Cardiac muscle cell (in vitro differentiated cells and primary cell): ENCODE results near the gene ABHD8. TPM values are rescaled to one million over a fixed set of nuclear protein-coding genes. Genes with fewer than 3 reads are reported as not detected.

ENCODE experiments used
- DNase-seq, 2 donors: peaks; one replicate each; pipeline versions ENCODE4 v3.0.0 to v3.0.0-alpha.2; 2010 to 2017; ENCODE audit warnings: low read depth in 1 of 2, low spot score in 1 of 2
- H3K27ac ChIP-seq: fragments of 200-600 bp; sonication (generic); 2 replicates; pipeline ENCODE4 v1.5.1; 2016
- H3K27me3 ChIP-seq: fragments of 200-600 bp; sonication (generic); 2 replicates; pipeline ENCODE4 v1.6.0; 2016; ENCODE audit warnings: control low read depth
- H3K36me3 ChIP-seq: fragments of 200-600 bp; sonication (generic); 2 replicates; pipeline ENCODE4 v1.5.1; 2016; ENCODE audit warnings: control low read depth
- H3K4me1 ChIP-seq: fragments of 200-600 bp; sonication (generic); 2 replicates; pipeline ENCODE4 v1.8.1; 2017; ENCODE audit warnings: low read depth, mild to moderate bottlenecking, mixed run types
- H3K4me3 ChIP-seq: fragments of 200-600 bp; sonication (generic); 2 replicates; pipeline ENCODE4 v1.5.1; 2016; ENCODE audit warnings: mild to moderate bottlenecking
- H3K9me3 ChIP-seq: fragments of 200-600 bp; sonication (generic); 2 replicates; pipeline ENCODE4 v1.5.1; 2017; ENCODE audit warnings: low read depth, mild to moderate bottlenecking, control low read depth
- CTCF ChIP-seq: IDR thresholded peaks from 2 replicates; pipeline ENCODE4 v1.5.1; 2012; ENCODE audit warnings: low read depth, mild to moderate bottlenecking, low read length
- polyA plus RNA-seq: library from polyadenylated mRNA; unstranded; fragments of >200 nt; fragmentation: Nextera tagmentation; extraction: Ambion mirVana; gene quantifications from 2 replicates; pipeline ENCODE4 v1.2.1, GENCODE V29; 2016
- total RNA-seq: library from RNA; depleted of rRNA; stranded (reverse); fragments of >200 nt; gene quantifications from 2 replicates; pipeline ENCODE4 v1.2.3, GENCODE V29; 2016

Gene ABHD8
- total and polyA plus RNA-seq, 2 experiments from 2014 or later: 38.1 to 50.6 TPM

DNA sequence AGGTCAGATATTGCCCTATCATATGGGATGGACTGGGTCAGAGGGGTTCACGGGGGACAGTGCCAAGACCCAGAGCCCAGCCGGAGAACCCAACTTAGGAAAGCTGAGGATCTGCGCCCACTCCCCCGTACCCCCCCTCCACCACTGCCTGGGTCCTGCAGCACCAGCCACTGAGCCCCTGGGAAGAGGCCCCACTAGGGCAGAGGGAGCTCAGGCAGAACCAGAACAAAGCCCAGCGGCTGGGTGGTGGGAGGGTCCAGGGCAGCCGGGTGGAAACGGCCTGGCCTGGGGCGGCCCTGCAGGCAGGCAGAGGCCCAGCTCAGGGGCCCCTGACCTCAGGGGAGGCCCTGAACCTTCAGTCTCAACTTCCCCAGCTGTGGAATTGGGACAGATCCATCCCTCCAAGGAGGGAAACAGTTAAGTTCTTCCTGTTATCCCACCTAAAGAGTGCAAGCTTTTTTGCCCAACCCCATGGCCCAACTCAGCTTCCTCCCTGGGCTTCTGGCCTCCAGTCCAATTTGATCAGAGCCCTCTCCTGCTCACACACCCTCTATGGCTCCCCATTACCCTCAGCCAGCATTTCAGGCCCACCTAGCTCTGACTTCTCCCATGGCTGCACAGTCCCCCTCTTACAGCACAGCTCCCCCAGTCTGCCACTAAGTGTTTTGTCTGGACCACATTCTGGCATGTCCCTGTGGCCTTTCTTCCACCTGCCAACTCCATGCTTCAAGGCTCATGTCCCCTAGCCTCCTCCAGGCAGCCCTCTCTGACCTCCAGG, 60.6 kb downstream of the ABHD8 start:
- TF ChIP-seq CTCF: no peak
- no peak for DNase-seq
- no peaks in the 10 kb centered on the region for H3K9me3 ChIP-seq
- H3K4me1 ChIP-seq: peaks cover 18% of the 10 kb centered on the region
- peaks cover 9% of the 10 kb centered on the region for H3K36me3 ChIP-seq
- no peak overlapping the region for H3K27ac ChIP-seq
- H3K27me3 ChIP-seq: no peaks in the 10 kb centered on the region
- no peak overlapping the region for H3K4me3 ChIP-seq

Other genes starting within 250 kb of the ABHD8 start
- 4.1 and 14.2 TPM in 2 replicates for gene HAUS8, start 228.0 kb downstream of the ABHD8 start, total RNA-seq
- 11.5 and 16.3 TPM in 2 replicates for gene HAUS8, start 228.0 kb downstream of the ABHD8 start, polyA plus RNA-seq
- 47.9 and 50.8 TPM in 2 replicates for gene MYO9B, start 227.6 kb downstream of the ABHD8 start, total RNA-seq
- gene MYO9B, start 227.6 kb downstream of the ABHD8 start, polyA plus RNA-seq: 17.7 and 20.8 TPM in 2 replicates
- gene USE1, start 88.1 kb downstream of the ABHD8 start, total RNA-seq: 24.3 and 38.1 TPM in 2 replicates
- 28.5 and 47.8 TPM in 2 replicates for gene USE1, start 88.1 kb downstream of the ABHD8 start, polyA plus RNA-seq
- gene OCEL1, start 77.2 kb downstream of the ABHD8 start, total RNA-seq: 9.3 and 14.5 TPM in 2 replicates
- gene OCEL1, start 77.2 kb downstream of the ABHD8 start, polyA plus RNA-seq: 31.3 and 42.5 TPM in 2 replicates
- 147 and 173 TPM in 2 replicates for gene NR2F6, start 57.5 kb downstream of the ABHD8 start, total RNA-seq
- 124 and 141 TPM in 2 replicates for gene NR2F6, start 57.5 kb downstream of the ABHD8 start, polyA plus RNA-seq
- 0.07 and 0.39 TPM in 2 replicates for gene USHBP1, start 38.7 kb downstream of the ABHD8 start, total RNA-seq
- gene USHBP1, start 38.7 kb downstream of the ABHD8 start, polyA plus RNA-seq: 0.56 and 2.2 TPM in 2 replicates
- 115 and 141 TPM in 2 replicates for gene BABAM1, start 36.0 kb downstream of the ABHD8 start, total RNA-seq
- 136 and 140 TPM in 2 replicates for gene BABAM1, start 36.0 kb downstream of the ABHD8 start, polyA plus RNA-seq
- 1.9 and 5.7 TPM in 2 replicates for gene ANKLE1, start 21.5 kb downstream of the ABHD8 start, total RNA-seq
- 1.1 and 3.3 TPM in 2 replicates for gene ANKLE1, start 21.5 kb downstream of the ABHD8 start, polyA plus RNA-seq
- 274 and 304 TPM in 2 replicates for gene MRPL34, start 2.4 kb upstream of the ABHD8 start, total RNA-seq
- gene MRPL34, start 2.4 kb upstream of the ABHD8 start, polyA plus RNA-seq: 172 and 184 TPM in 2 replicates
- 45.4 and 47.6 TPM in 2 replicates for gene DDA1, start 6.1 kb upstream of the ABHD8 start, total RNA-seq
- 53.3 and 55.2 TPM in 2 replicates for gene DDA1, start 6.1 kb upstream of the ABHD8 start, polyA plus RNA-seq
- 14.4 and 21.1 TPM in 2 replicates for gene ANO8, start 31.4 kb upstream of the ABHD8 start, total RNA-seq
- gene ANO8, start 31.4 kb upstream of the ABHD8 start, polyA plus RNA-seq: 2.8 and 3.6 TPM in 2 replicates
- gene GTPBP3, start 34.1 kb upstream of the ABHD8 start, total RNA-seq: 78.6 and 95.6 TPM in 2 replicates
- 34.9 and 53.4 TPM in 2 replicates for gene GTPBP3, start 34.1 kb upstream of the ABHD8 start, polyA plus RNA-seq
- gene PLVAP, start 73.9 kb upstream of the ABHD8 start, total RNA-seq: 2.1 and 4.3 TPM in 2 replicates
- 4.2 and 6.1 TPM in 2 replicates for gene PLVAP, start 73.9 kb upstream of the ABHD8 start, polyA plus RNA-seq
- gene CCDC194, start 90.8 kb upstream of the ABHD8 start, total RNA-seq: 1.4 and 2.2 TPM in 2 replicates
- gene CCDC194, start 90.8 kb upstream of the ABHD8 start, polyA plus RNA-seq: 2.3 and 3.0 TPM in 2 replicates
- gene BST2, start 102.2 kb upstream of the ABHD8 start, total RNA-seq: 69.3 and 166 TPM in 2 replicates
- gene BST2, start 102.2 kb upstream of the ABHD8 start, polyA plus RNA-seq: 91.8 and 184 TPM in 2 replicates
- 133 and 148 TPM in 2 replicates for gene MVB12A, start 116.6 kb upstream of the ABHD8 start, total RNA-seq
- gene MVB12A, start 116.6 kb upstream of the ABHD8 start, polyA plus RNA-seq: 130 and 148 TPM in 2 replicates
- gene TMEM221, start 145.2 kb upstream of the ABHD8 start, total RNA-seq: 3.2 and 3.3 TPM in 2 replicates
- 5.7 and 6.0 TPM in 2 replicates for gene TMEM221, start 145.2 kb upstream of the ABHD8 start, polyA plus RNA-seq
- not detected in 2 replicates for gene NXNL1, start 157.5 kb upstream of the ABHD8 start, total RNA-seq
- gene NXNL1, start 157.5 kb upstream of the ABHD8 start, polyA plus RNA-seq: 0.16 TPM in 1 of 2 replicates, not detected in the other
- 28.5 and 40.4 TPM in 2 replicates for gene SLC27A1, start 167.1 kb upstream of the ABHD8 start, total RNA-seq
- gene SLC27A1, start 167.1 kb upstream of the ABHD8 start, polyA plus RNA-seq: 30.1 and 31.8 TPM in 2 replicates
- 150 and 177 TPM in 2 replicates for gene PGLS, start 208.2 kb upstream of the ABHD8 start, total RNA-seq
- 116 and 118 TPM in 2 replicates for gene PGLS, start 208.2 kb upstream of the ABHD8 start, polyA plus RNA-seq